NK-92 treated with Interleukin-12 subunit alpha and Interleukin-12 subunit beta, amount 100 ng/mL, for 24 hours (cell line): ENCODE measurements around the gene HYDIN.

Source experiments
- DNase-seq: peaks from one replicate; lab custom pipeline; 2025; lab: John Stamatoyannopoulos, UW

HYDIN gene

GRCh38 chr16:70788668-70789594 lies 441.6 kb downstream of the HYDIN start:
- DNase-seq = no peak

- DNase-seq = no peak
Observed at GRCh38 chr16:70786020-70786755, 444.3 kb downstream of the HYDIN start.

GRCh38 chr16:70784692-70785555 lies 445.6 kb downstream of the HYDIN start:
- DNase-seq = no peak

GRCh38 chr16:70782237-70782636 lies 448.3 kb downstream of the HYDIN start:
- no peak for DNase-seq

- no peak for DNase-seq
Observed at GRCh38 chr16:70781800-70782199, 448.7 kb downstream of the HYDIN start.

GRCh38 chr16:70780546-70780945 lies 450.0 kb downstream of the HYDIN start:
- no peak for DNase-seq

GRCh38 chr16:70779361-70779760 lies 451.2 kb downstream of the HYDIN start:
- no peak for DNase-seq

- no peak for DNase-seq
Observed at GRCh38 chr16:70778901-70779309, 451.6 kb downstream of the HYDIN start.

- no peak for DNase-seq
Observed at GRCh38 chr16:70777973-70778406, 452.5 kb downstream of the HYDIN start.

GRCh38 chr16:70777496-70777895 lies 453.0 kb downstream of the HYDIN start:
- no peak for DNase-seq

GRCh38 chr16:70775399-70775798 lies 455.1 kb downstream of the HYDIN start:
- DNase-seq = no peak

GRCh38 chr16:70774261-70774660 lies 456.3 kb downstream of the HYDIN start:
- no peak for DNase-seq

GRCh38 chr16:70772493-70772892 lies 458.0 kb downstream of the HYDIN start:
- no peak for DNase-seq

- DNase-seq = no peak
Observed at GRCh38 chr16:70770626-70771552, 459.6 kb downstream of the HYDIN start.

- no peak for DNase-seq
Observed at GRCh38 chr16:70770291-70770625, 460.3 kb downstream of the HYDIN start.

GRCh38 chr16:70769761-70770160 lies 460.8 kb downstream of the HYDIN start:
- DNase-seq = no peak

GRCh38 chr16:70769131-70769530 lies 461.4 kb downstream of the HYDIN start:
- DNase-seq = no peak

- DNase-seq = no peak
Observed at GRCh38 chr16:70768203-70768580, 462.3 kb downstream of the HYDIN start.

GRCh38 chr16:70767377-70768202 lies 462.9 kb downstream of the HYDIN start:
- DNase-seq = no peak

GRCh38 chr16:70766658-70767057 lies 463.9 kb downstream of the HYDIN start:
- no peak for DNase-seq
